GM18861 (cell line): ENCODE data around the gene VARS2.
A peak's percentile ranks its signal among the peaks of the same experiment; 100 is the strongest.
"Not testable (repeated sequence)": the region's sequence is repeated elsewhere in the genome, so short reads cannot be mapped to it uniquely, and the experiment has no call there.

Experiments used
- ATAC-seq: cut with Tn5 transposase; IDR thresholded peaks from one replicate; pipeline ENCODE4 v1.9.1; 2021; ENCODE audit not compliant: unreplicated experiment

VARS2 gene

GRCh38 chr6:30914076-30914853 is at the start of gene VARS2:
TSS of gene VARS2 (plus strand) at chr6:30914238. CDS start at chr6:30914837, 599 bp downstream.
- peak; percentile 70 for ATAC-seq

- no peak for ATAC-seq
Observed at GRCh38 chr6:30864325-30864724, 49.7 kb upstream of the VARS2 start.

- not testable (repeated sequence) for ATAC-seq
Observed at GRCh38 chr6:30869241-30869749, 44.7 kb upstream of the VARS2 start.

- no peak for ATAC-seq
Observed at GRCh38 chr6:30870546-30870945, 43.5 kb upstream of the VARS2 start.

- ATAC-seq: no peak
Observed at GRCh38 chr6:30871592-30872183, 42.4 kb upstream of the VARS2 start.

GRCh38 chr6:30873137-30873640 is 40.8 kb upstream of the VARS2 start:
- ATAC-seq: no peak

GRCh38 chr6:30873795-30874194 is 40.2 kb upstream of the VARS2 start:
- ATAC-seq: not testable (repeated sequence)

- ATAC-seq: no peak
Observed at GRCh38 chr6:30875244-30876038, 38.6 kb upstream of the VARS2 start.

GRCh38 chr6:30876039-30876730 is 37.9 kb upstream of the VARS2 start:
- ATAC-seq: no peak

- ATAC-seq: no peak
Observed at GRCh38 chr6:30877419-30878262, 36.4 kb upstream of the VARS2 start.

- ATAC-seq: no peak
Observed at GRCh38 chr6:30879684-30880427, 34.2 kb upstream of the VARS2 start.

GRCh38 chr6:30880698-30881252 is 33.3 kb upstream of the VARS2 start:
- ATAC-seq: no peak

- ATAC-seq: no peak
Observed at GRCh38 chr6:30881392-30882203, 32.4 kb upstream of the VARS2 start.

- no peak for ATAC-seq
Observed at GRCh38 chr6:30882204-30882758, 31.8 kb upstream of the VARS2 start.

GRCh38 chr6:30882759-30883684 is 31.0 kb upstream of the VARS2 start:
- no peak for ATAC-seq

- no peak for ATAC-seq
Observed at GRCh38 chr6:30883685-30884520, 30.1 kb upstream of the VARS2 start, which contains the start of gene DDR1. TSS of gene DDR1 (plus strand) at chr6:30884519. CDS start at chr6:30888730, 4,211 bp downstream.
